DOHH2 (cell line): ENCODE measurements around the gene C8G.

Experiments
- H3F3A ChIP-seq: fragments of 200-600 bp; sonication (generic), shearing (Covaris generic); 2 replicates; pipeline ENCODE4 v1.6.0; 2016; ENCODE audit warnings: antibody characterized with exemption, mild to moderate bottlenecking; ENCODE audit not compliant: control insufficient read depth, insufficient read depth
- H3K27ac ChIP-seq: fragments of 200-600 bp; sonication (generic); 2 replicates; pipeline ENCODE4 v1.5.1; 2014; ENCODE audit warnings: low read depth, mild to moderate bottlenecking, low read length, moderate library complexity
- H3K27me3 ChIP-seq: fragments of 200-600 bp; sonication (generic); 2 replicates; pipeline ENCODE4 v1.6.1; 2014; ENCODE audit warnings: mild to moderate bottlenecking, low read length, mixed read lengths; ENCODE audit not compliant: control insufficient read depth
- H3K36me3 ChIP-seq: fragments of 200-600 bp; sonication (generic); 2 replicates; pipeline ENCODE4 v1.6.1; 2014; ENCODE audit warnings: mild to moderate bottlenecking, low read length, moderate library complexity, mixed read lengths; ENCODE audit not compliant: control insufficient read depth
- H3K4me1 ChIP-seq: fragments of 200-600 bp; sonication (generic); 2 replicates; pipeline ENCODE4 v1.6.1; 2014; ENCODE audit warnings: mild to moderate bottlenecking, low read length, mixed read lengths; ENCODE audit not compliant: control insufficient read depth
- H3K4me2 ChIP-seq: fragments of 200-600 bp; sonication (generic); 2 replicates; pipeline ENCODE4 v1.6.0; 2014; ENCODE audit warnings: mild to moderate bottlenecking, low read length, moderate library complexity
- H3K4me3 ChIP-seq: fragments of 200-600 bp; sonication (generic); 2 replicates; pipeline ENCODE4 v1.5.1; 2014; ENCODE audit warnings: mild to moderate bottlenecking, low read length, mixed read lengths
- H3K79me2 ChIP-seq: fragments of 200-600 bp; sonication (generic); 2 replicates; pipeline ENCODE4 v1.6.1; 2014; ENCODE audit warnings: mild to moderate bottlenecking, low read length, mixed read lengths; ENCODE audit not compliant: control insufficient read depth
- H3K9me2 ChIP-seq: fragments of 200-600 bp; sonication (generic); replicated peaks from 2 replicates; pipeline ENCODE4 v1.6.1; 2014; ENCODE audit warnings: mild to moderate bottlenecking, low read length, mixed read lengths; ENCODE audit not compliant: control insufficient read depth
- H3K9me3 ChIP-seq: fragments of 200-600 bp; sonication (generic); 2 replicates; pipeline ENCODE4 v1.6.1; 2014; ENCODE audit warnings: antibody characterized with exemption, low read length, mixed read lengths; ENCODE audit not compliant: control insufficient read depth, insufficient read depth
- H4K20me1 ChIP-seq: fragments of 200-600 bp; sonication (generic); 2 replicates; pipeline ENCODE4 v1.6.0; 2014; ENCODE audit warnings: low read depth, mild to moderate bottlenecking, antibody characterized with exemption, low read length, moderate library complexity; ENCODE audit not compliant: control insufficient read depth, insufficient read depth
- CTCF ChIP-seq: fragments of 200-600 bp; sonication (generic); IDR thresholded peaks from one replicate; pipeline ENCODE4 v1.5.1; 2014; ENCODE audit warnings: antibody characterized with exemption, mild to moderate bottlenecking, low read depth, low read length; ENCODE audit not compliant: poor library complexity, severe bottlenecking
- EZH2phosphoT487 ChIP-seq: fragments of 200-600 bp; sonication (generic); IDR thresholded peaks from 2 replicates; pipeline ENCODE4 v1.6.1; 2017; ENCODE audit warnings: borderline replicate concordance, mild to moderate bottlenecking, antibody characterized with exemption, low read length, moderate library complexity, mixed read lengths

The C8G gene

DNA sequence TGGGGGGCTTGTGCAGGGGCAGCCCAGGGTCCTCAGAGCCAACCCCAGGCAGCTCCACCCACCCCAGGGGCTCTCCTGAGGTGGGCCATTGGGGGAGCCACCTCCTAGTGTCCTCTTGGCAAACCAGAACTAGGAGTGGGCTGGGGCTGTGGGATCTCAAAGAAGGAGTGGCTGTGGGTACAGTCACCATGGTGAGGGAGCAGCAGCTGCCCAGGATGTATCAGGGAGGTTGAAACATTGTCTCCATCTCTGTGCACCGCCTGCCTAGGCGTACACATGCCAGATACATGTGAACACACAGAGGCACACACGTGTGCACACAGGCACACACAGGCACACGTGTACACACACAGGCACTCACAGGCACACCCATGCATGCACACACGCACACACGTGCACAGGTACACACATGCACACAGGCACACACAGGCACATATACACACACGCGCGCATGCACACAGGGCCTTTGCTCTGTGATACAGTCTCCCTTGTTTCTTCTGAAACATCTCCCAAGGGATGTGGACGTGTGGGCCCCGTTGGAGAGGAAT lies 17.7 kb downstream of the C8G start:
- no peak overlapping the region for H3K4me2 ChIP-seq
- H3K9me2 ChIP-seq = no peaks in the 10 kb centered on the region
- H3K79me2 ChIP-seq = no peaks in the 10 kb centered on the region
- H3K27me3 ChIP-seq = no peaks in the 10 kb centered on the region
- peaks cover 14% of the 10 kb centered on the region for H3K4me1 ChIP-seq
- no peaks in the 10 kb centered on the region for H3K36me3 ChIP-seq
- H3K9me3 ChIP-seq = no peaks in the 10 kb centered on the region
- TF ChIP-seq CTCF = no peak
- no peak for TF ChIP-seq EZH2phosphoT487
- no peaks in the 10 kb centered on the region for H3F3A ChIP-seq
- no peak overlapping the region for H3K4me3 ChIP-seq
- H3K27ac ChIP-seq = no peak overlapping the region
- H4K20me1 ChIP-seq = no peaks in the 10 kb centered on the region

DNA sequence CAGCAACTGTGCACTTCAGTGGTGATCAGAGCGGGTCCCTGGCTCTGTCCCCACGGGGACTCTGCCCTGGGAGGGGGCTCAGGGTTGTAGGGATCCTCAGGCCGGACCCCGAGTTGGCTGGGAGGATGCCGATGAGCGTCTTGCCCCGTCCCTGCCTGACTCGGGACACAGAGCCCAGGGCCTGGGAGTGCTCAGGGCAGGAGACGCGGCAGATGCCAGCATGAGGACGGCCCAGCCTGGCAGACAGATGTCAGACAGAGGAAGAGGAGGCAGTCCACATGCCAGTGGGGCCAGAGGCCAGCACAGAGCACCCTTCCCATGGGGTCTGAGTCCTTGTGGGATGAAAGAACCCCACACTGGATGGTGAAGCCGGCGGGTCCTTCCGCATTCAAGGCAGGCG lies 18.3 kb downstream of the C8G start:
- Histone ChIP-seq H3K27ac (no peak overlapping the region), H3K9me3 (no peaks in the 10 kb centered on the region), H3F3A (no peaks in the 10 kb centered on the region), H3K4me1 (peaks cover 14% of the 10 kb centered on the region), H3K79me2 (no peaks in the 10 kb centered on the region), H3K4me3 (no peak overlapping the region), H3K27me3 (no peaks in the 10 kb centered on the region), H4K20me1 (no peaks in the 10 kb centered on the region), H3K9me2 (no peaks in the 10 kb centered on the region), H3K36me3 (no peaks in the 10 kb centered on the region), H3K4me2 (no peak overlapping the region)
- TF ChIP-seq CTCF = no peak
- no peak for TF ChIP-seq EZH2phosphoT487

GRCh38 chr9:136963751-136964150 lies 18.7 kb downstream of the C8G start:
- H3K9me2 ChIP-seq = no peaks in the 10 kb centered on the region
- no peak overlapping the region for H3K4me3 ChIP-seq
- H3K9me3 ChIP-seq = no peaks in the 10 kb centered on the region
- no peaks in the 10 kb centered on the region for H4K20me1 ChIP-seq
- H3K36me3 ChIP-seq = no peaks in the 10 kb centered on the region
- H3K4me1 ChIP-seq = peaks cover 14% of the 10 kb centered on the region
- no peaks in the 10 kb centered on the region for H3K27me3 ChIP-seq
- TF ChIP-seq EZH2phosphoT487 (no peak), CTCF (no peak)
- no peaks in the 10 kb centered on the region for H3K79me2 ChIP-seq
- H3K4me2 ChIP-seq = no peak overlapping the region
- no peaks in the 10 kb centered on the region for H3F3A ChIP-seq
- H3K27ac ChIP-seq = no peak overlapping the region
